Large intestine (tissue), 3 donors: Measurements from ENCODE around the gene ITGB1. TPM values are rescaled to one million over a fixed set of nuclear protein-coding genes. Genes with fewer than 3 reads are reported as not detected.
A peak's percentile ranks its signal among the peaks of the same experiment; 100 is the strongest.

Experiments
- DNase-seq, 2 donors: peaks; one replicate each; pipeline versions ENCODE4 v3.0.0 to v3.0.0-alpha.2; 2013
- H3K27ac ChIP-seq: one replicate; pipeline ENCODE4 v1.5.1; 2013; ENCODE audit warnings: low read length
- H3K27me3 ChIP-seq: 2 replicates; pipeline ENCODE4 v1.6.1; 2013; ENCODE audit warnings: low read length; ENCODE audit not compliant: control insufficient read depth, insufficient read depth
- H3K36me3 ChIP-seq: 2 replicates; pipeline ENCODE4 v1.6.1; 2013; ENCODE audit warnings: low read length; ENCODE audit not compliant: control insufficient read depth, insufficient read depth
- H3K4me1 ChIP-seq: one replicate; pipeline ENCODE4 v1.6.1; 2013; ENCODE audit warnings: low read length; ENCODE audit not compliant: control insufficient read depth, insufficient read depth
- H3K4me3 ChIP-seq: one replicate; pipeline ENCODE4 v1.5.1; 2013; ENCODE audit warnings: low read length
- H3K9me3 ChIP-seq: one replicate; pipeline ENCODE4 v1.6.1; 2013; ENCODE audit warnings: mild to moderate bottlenecking, low read depth, low read length, moderate library complexity; ENCODE audit not compliant: control insufficient read depth
- WGBS: methylation state at CpG from one replicate; pipeline ENCODE4 v1.1.5; 2013; ENCODE audit warnings: low lambda C conversion rate; ENCODE audit not compliant: insufficient coverage; 5-methylcytosine and 5-hydroxymethylcytosine counted together
- polyA plus RNA-seq: library from polyadenylated mRNA; unstranded; fragments of 120-200 nt; gene quantifications from one replicate; pipeline ENCODE4 v1.2.1, GENCODE V29; 2013

ITGB1 gene
- polyA plus RNA-seq, 1 donor: 303 TPM

DNA sequence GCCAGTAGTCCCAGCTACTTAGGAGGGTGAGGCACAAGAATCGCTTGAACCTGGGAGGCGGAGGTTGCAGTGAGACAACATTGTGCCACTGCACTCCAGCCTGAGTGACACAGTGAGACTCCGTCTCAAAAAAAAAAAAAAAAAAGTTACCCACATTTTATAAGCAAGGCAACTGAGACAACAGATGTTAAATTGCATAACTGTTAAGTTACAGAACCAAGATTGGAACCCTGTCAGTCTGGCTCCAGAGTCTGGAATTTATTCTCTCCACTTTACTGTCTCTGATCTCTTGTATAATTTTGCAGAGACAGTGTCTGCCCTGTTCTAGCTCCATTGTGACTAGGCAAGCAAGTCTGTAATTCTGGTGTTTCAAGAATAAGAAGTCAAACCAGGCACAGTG lies 6.2 kb upstream of the ITGB1 start:
- H3K27ac ChIP-seq: no peak overlapping the region
- no peaks in the 10 kb centered on the region for H3K27me3 ChIP-seq
- no peaks in the 10 kb centered on the region for H3K36me3 ChIP-seq
- H3K4me3 ChIP-seq: no peak overlapping the region
- no peaks in the 10 kb centered on the region for H3K9me3 ChIP-seq
- no peak for DNase-seq
- H3K4me1 ChIP-seq: peaks cover 14% of the 10 kb centered on the region
- no CpG with 5 or more reads among the region's 3 CpGs for WGBS

GRCh38 chr10:32963096-32963495 lies 5.1 kb upstream of the ITGB1 start:
- Histone ChIP-seq H3K27me3 (no peaks in the 10 kb centered on the region), H3K4me3 (no peak overlapping the region), H3K9me3 (no peaks in the 10 kb centered on the region), H3K4me1 (peaks cover 14% of the 10 kb centered on the region), H3K27ac (no peak overlapping the region), H3K36me3 (no peaks in the 10 kb centered on the region)
- 64% methylated on average over 3 of the region's 3 CpGs for WGBS
- no peak for DNase-seq

DNA sequence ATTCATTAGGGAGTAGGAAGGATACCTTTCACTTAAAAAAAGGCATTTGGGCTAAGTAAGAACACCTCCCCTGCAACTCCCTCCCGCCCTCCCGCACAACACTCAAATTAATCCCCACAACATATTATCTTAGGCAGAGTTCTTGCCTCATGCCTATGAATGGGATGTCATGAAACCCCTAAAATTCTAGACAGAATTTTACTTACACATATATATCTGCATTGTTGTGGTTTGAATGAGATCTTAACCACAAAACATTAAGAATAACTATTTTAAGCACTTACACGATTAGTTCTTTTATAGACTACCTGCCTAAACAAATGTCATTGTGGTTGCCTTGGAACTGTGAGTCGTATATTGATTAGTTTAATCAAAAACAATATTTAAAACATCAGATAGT lies 4.5 kb upstream of the ITGB1 start:
- Histone ChIP-seq H3K36me3 (no peaks in the 10 kb centered on the region), H3K9me3 (no peaks in the 10 kb centered on the region), H3K4me1 (peaks cover 14% of the 10 kb centered on the region), H3K27ac (peak overlapping the region; percentile 15), H3K4me3 (no peak overlapping the region), H3K27me3 (no peaks in the 10 kb centered on the region)
- WGBS: 63% methylated on average over 2 of the region's 4 CpGs
- DNase-seq: no peak

DNA sequence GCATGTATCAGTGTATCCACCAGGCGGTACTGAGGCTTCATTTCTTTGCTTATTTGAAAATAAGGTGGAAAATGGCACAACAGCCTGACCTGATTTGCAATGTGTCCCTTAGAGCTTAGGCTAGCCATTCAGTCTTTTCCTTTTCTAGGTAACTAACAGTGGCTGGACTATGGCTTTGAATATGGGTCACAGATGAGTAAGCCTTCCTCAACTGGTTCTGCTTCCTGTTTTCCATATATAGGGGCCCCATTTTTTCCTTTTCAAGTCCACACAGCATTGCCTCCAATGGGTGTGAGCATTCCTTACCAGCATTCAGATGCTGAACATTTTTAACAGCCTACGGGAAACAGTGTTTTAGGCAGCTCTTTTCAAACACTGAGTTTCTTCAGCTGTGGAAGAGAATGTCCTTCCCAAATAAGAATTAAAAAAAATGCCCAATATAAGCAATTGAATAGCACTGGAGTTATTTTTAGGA lies 3.9 kb upstream of the ITGB1 start:
- Histone ChIP-seq H3K4me3 (no peak overlapping the region), H3K9me3 (no peaks in the 10 kb centered on the region), H3K27me3 (no peaks in the 10 kb centered on the region), H3K27ac (peak overlapping the region; percentile 15), H3K4me1 (peaks cover 14% of the 10 kb centered on the region), H3K36me3 (no peaks in the 10 kb centered on the region)
- DNase-seq: peak; percentile 48 to 60
- WGBS: 100% methylated on average over 1 of the region's 2 CpGs

- no peak for DNase-seq
- Histone ChIP-seq H3K27me3 (no peaks in the 10 kb centered on the region), H3K4me1 (peaks cover 14% of the 10 kb centered on the region), H3K9me3 (no peaks in the 10 kb centered on the region), H3K4me3 (no peak overlapping the region), H3K27ac (peak overlapping the region; percentile 15), H3K36me3 (no peaks in the 10 kb centered on the region)
- WGBS: no CpG with 5 or more reads among the region's 5 CpGs
These were observed 3.4 kb upstream of the ITGB1 start for GRCh38 chr10:32961343-32961894.

GRCh38 chr10:32960022-32960421 lies 2.0 kb upstream of the ITGB1 start:
- Histone ChIP-seq H3K27ac (peak overlapping the region; percentile 99), H3K9me3 (no peaks in the 10 kb centered on the region), H3K27me3 (no peaks in the 10 kb centered on the region), H3K4me1 (peaks cover 18% of the 10 kb centered on the region), H3K4me3 (peak overlapping the region; percentile 99), H3K36me3 (no peaks in the 10 kb centered on the region)
- DNase-seq: peak in 1 of 2 donors; percentile 57
- WGBS: 100% methylated on average over 1 of the region's 4 CpGs

- H3K4me3 ChIP-seq: peak overlapping the region; percentile 99
- peaks cover 18% of the 10 kb centered on the region for H3K4me1 ChIP-seq
- DNase-seq: peak in 1 of 2 donors; percentile 46
- H3K27me3 ChIP-seq: no peaks in the 10 kb centered on the region
- H3K36me3 ChIP-seq: no peaks in the 10 kb centered on the region
- peak overlapping the region; percentile 99 for H3K27ac ChIP-seq
- H3K9me3 ChIP-seq: no peaks in the 10 kb centered on the region
- 6% methylated on average over 3 of the region's 10 CpGs for WGBS
These were observed 1.2 kb upstream of the ITGB1 start for GRCh38 chr10:32959006-32959920.

DNA sequence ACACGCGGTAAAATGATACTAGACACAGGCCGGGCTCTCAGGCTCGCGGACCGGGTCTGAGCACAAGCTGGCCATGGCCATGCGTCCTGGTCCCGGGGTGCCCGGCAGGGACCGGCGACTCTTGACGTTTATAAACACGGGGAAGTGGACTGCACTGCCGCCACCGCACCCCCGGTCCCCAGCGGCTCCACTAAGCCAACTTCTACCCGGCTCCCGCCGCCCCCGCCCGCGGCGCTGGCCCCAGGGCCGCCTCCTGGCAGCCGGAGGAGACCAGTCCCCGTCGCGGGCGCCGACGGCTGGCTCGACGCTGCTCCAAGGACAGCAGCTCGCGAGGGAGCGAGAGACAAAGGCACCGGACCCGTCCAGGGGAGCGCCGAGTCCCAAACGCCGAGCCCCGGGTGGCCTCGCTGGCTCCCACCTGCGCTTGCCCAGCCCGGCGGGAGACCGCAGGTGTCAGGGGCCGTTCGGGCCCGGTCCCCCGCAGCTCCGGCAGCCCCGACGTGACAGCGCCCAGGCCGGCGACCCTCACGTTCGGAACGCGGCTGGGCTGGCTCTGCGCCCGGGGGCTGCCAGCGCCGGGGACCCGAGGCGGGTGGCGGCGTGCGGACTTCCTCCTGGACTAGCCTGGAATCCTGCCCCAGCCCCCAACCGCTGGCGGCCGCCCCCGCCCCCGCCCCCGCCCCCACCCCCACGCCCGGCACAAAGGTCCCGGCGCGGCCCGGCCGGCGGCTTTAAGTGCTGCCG lies 517 bp downstream of the ITGB1 start:
- no CpG with 5 or more reads among the region's 87 CpGs for WGBS
- peaks cover 20% of the 10 kb centered on the region for H3K4me1 ChIP-seq
- H3K9me3 ChIP-seq: no peaks in the 10 kb centered on the region
- DNase-seq: peak; percentile 37 to 74
- H3K27me3 ChIP-seq: no peaks in the 10 kb centered on the region
- peak overlapping the region; percentile 71 for H3K4me3 ChIP-seq
- H3K36me3 ChIP-seq: no peaks in the 10 kb centered on the region
- peak overlapping the region; percentile 76 for H3K27ac ChIP-seq

GRCh38 chr10:32956365-32957197 lies 1.4 kb downstream of the ITGB1 start:
- WGBS: 29% methylated on average over 1 of the region's 13 CpGs
- Histone ChIP-seq H3K9me3 (no peaks in the 10 kb centered on the region), H3K36me3 (no peaks in the 10 kb centered on the region), H3K27me3 (no peaks in the 10 kb centered on the region), H3K27ac (peak overlapping the region; percentile 76), H3K4me1 (peaks cover 14% of the 10 kb centered on the region), H3K4me3 (peak overlapping the region; percentile 71)
- DNase-seq: no peak
